ENCODE data around the gene SCMH1. TPM values are rescaled to one million over a fixed set of nuclear protein-coding genes. Genes with fewer than 3 reads are reported as not detected.

SCMH1 gene
- total RNA-seq, 2 experiments from 2014 or later = 47.0 to 47.7 TPM

GRCh38 chr1:41024953-41025352, 217.2 kb downstream of the SCMH1 start:
- TF ChIP-seq EZH2phosphoT487 (IDR thresholded peaks at IDR 0.05; ENCODE audit: borderline replicate concordance, low read depth, low read length) = no peak
- TF ChIP-seq, protein P1, sequence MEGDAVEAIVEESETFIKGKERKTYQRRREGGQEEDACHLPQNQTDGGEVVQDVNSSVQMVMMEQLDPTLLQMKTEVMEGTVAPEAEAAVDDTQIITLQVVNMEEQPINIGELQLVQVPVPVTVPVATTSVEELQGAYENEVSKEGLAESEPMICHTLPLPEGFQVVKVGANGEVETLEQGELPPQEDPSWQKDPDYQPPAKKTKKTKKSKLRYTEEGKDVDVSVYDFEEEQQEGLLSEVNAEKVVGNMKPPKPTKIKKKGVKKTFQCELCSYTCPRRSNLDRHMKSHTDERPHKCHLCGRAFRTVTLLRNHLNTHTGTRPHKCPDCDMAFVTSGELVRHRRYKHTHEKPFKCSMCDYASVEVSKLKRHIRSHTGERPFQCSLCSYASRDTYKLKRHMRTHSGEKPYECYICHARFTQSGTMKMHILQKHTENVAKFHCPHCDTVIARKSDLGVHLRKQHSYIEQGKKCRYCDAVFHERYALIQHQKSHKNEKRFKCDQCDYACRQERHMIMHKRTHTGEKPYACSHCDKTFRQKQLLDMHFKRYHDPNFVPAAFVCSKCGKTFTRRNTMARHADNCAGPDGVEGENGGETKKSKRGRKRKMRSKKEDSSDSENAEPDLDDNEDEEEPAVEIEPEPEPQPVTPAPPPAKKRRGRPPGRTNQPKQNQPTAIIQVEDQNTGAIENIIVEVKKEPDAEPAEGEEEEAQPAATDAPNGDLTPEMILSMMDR (conservative IDR thresholded peaks at IDR 0.05; ENCODE audit: low read length) = no peak
- CTCF ChIA-PET (ENCODE audit: unreplicated experiment) = no interaction called here
- no peaks in the 10 kb centered on the region for H3K9me2 ChIP-seq (ENCODE audit: insufficient read depth, low read length)
- peaks cover 8% of the 10 kb centered on the region for H3K4me1 ChIP-seq (ENCODE audit: insufficient read depth, low read length, poor library complexity, severe bottlenecking)
- intact Hi-C loops (cut with micrococcal nuclease; ENCODE audit: unreplicated experiment) = loop anchor here (10.0 kb wide), 1 partner anchor 220 kb away; the partner anchor contains the start of gene SCMH1
- no peak for DNase-seq (ENCODE audit: low spot score)
- no peak overlapping the region for H3K4me2 ChIP-seq (ENCODE audit: low read length)
- POLR2A ChIA-PET = interaction anchor here (0.7 kb wide), 1 partner anchor 294 kb away, joined by 6 read pairs; no protein-coding TSS in a partner anchor
- H3K36me3 ChIP-seq (ENCODE audit: insufficient read depth, low read length) = peaks cover 34% of the 10 kb centered on the region
- H3K27ac ChIP-seq (ENCODE audit: low read depth, low read length, poor library complexity, severe bottlenecking) = no peak overlapping the region
- no peaks in the 10 kb centered on the region for H3K79me2 ChIP-seq (ENCODE audit: insufficient read depth, low read depth, low read length)
- H3K4me3 ChIP-seq (ENCODE audit: low read depth, low read length, poor library complexity, severe bottlenecking) = no peak overlapping the region
- H2AFZ ChIP-seq (ENCODE audit: low read length) = no peak overlapping the region
- no peaks in the 10 kb centered on the region for H4K20me1 ChIP-seq (ENCODE audit: insufficient read depth, low read length)
- TSS peak; percentile 25 for BruUV-seq (replicated peaks)
- H3K9me3 ChIP-seq (ENCODE audit: low read length) = no peaks in the 10 kb centered on the region

DNA sequence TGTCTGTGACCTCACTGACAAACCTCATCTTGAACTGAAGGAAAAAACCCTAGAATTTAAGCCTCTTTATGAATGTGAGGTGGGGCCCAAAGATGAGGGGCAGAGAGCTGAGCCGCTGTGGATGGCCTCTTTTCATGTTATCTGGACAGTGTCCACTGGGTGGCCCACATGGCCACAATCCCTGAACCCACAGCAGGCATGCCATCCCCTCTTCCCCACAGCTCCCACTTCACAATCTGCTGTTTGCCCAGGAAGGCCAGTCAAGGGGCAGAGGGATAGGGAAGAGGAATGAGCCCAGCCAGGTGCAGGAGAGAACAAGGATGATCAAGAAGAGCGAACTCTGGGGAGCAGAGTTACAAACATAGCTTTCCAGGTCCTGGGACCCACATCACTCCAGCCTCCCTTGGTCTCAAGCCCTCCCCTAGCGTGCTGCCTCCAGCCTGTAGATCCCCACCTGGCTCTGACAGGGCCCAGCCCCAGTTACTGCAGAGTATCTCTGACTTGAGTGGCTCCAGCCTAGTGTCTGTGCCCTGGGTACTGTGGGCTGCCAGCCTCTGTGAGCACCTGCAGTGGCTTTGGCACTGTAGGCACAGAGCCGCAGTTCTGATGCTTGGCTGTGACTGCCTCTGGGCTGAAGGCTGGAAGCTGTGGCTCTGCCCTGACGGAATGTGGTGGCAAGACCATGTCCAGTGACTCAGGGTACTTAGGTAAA, 218.7 kb downstream of the SCMH1 start:
- H3K4me1 ChIP-seq (ENCODE audit: insufficient read depth, low read length, poor library complexity, severe bottlenecking) = peaks cover 8% of the 10 kb centered on the region
- no peak overlapping the region for H3K27ac ChIP-seq (ENCODE audit: low read depth, low read length, poor library complexity, severe bottlenecking)
- no peak overlapping the region for H2AFZ ChIP-seq (ENCODE audit: low read length)
- CTCF ChIA-PET (ENCODE audit: unreplicated experiment) = no interaction called here
- H3K36me3 ChIP-seq (ENCODE audit: insufficient read depth, low read length) = peaks cover 37% of the 10 kb centered on the region
- no peaks in the 10 kb centered on the region for H4K20me1 ChIP-seq (ENCODE audit: insufficient read depth, low read length)
- DNase-seq (ENCODE audit: low spot score) = no peak
- TF ChIP-seq EZH2phosphoT487 (IDR thresholded peaks at IDR 0.05; ENCODE audit: borderline replicate concordance, low read depth, low read length) = no peak
- TF ChIP-seq, protein P1 (conservative IDR thresholded peaks at IDR 0.05; ENCODE audit: low read length) = no peak
- no peaks in the 10 kb centered on the region for H3K79me2 ChIP-seq (ENCODE audit: insufficient read depth, low read depth, low read length)
- H3K9me3 ChIP-seq (ENCODE audit: low read length) = no peaks in the 10 kb centered on the region
- no peak overlapping the region for H3K4me2 ChIP-seq (ENCODE audit: low read length)
- POLR2A ChIA-PET = no interaction called here
- intact Hi-C loops (cut with micrococcal nuclease; ENCODE audit: unreplicated experiment) = loop anchor here (10.0 kb wide), 1 partner anchor 221 kb away; the partner anchor contains the start of gene SCMH1
- no peak overlapping the region for H3K4me3 ChIP-seq (ENCODE audit: low read depth, low read length, poor library complexity, severe bottlenecking)
- H3K9me2 ChIP-seq (ENCODE audit: insufficient read depth, low read length) = no peaks in the 10 kb centered on the region
- no TSS peak for BruUV-seq (replicated peaks)

DNA sequence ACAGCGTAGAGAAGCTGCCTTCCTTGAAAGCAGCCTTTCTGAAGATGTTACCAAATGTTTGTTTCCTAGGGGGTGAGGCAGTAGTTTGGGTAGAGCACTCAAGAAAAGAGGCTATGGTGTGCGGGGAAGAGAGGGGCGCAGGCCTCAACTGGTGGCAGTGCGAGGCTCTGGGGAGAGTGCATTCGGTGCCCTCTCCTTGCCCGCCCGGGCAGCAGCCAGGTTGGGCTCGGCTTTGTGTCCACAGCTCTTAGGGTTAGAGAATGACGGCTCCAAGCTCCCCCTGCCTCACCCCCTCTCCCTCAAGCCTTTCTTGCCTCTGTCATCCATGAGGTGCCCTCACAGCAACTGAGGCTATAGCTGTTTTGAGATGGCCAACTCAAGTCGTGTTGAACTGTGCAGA, 219.7 kb downstream of the SCMH1 start:
- H3K9me2 ChIP-seq (ENCODE audit: insufficient read depth, low read length) = no peaks in the 10 kb centered on the region
- BruUV-seq (replicated peaks) = no TSS peak
- H3K9me3 ChIP-seq (ENCODE audit: low read length) = no peaks in the 10 kb centered on the region
- H3K4me1 ChIP-seq (ENCODE audit: insufficient read depth, low read length, poor library complexity, severe bottlenecking) = peaks cover 8% of the 10 kb centered on the region
- H4K20me1 ChIP-seq (ENCODE audit: insufficient read depth, low read length) = no peaks in the 10 kb centered on the region
- intact Hi-C loops (cut with micrococcal nuclease; ENCODE audit: unreplicated experiment) = loop anchor here (10.0 kb wide), 1 partner anchor 222 kb away; the partner anchor contains the start of gene SCMH1
- H3K4me3 ChIP-seq (ENCODE audit: low read depth, low read length, poor library complexity, severe bottlenecking) = no peak overlapping the region
- ChIA-PET CTCF (ENCODE audit: unreplicated experiment) (no interaction called here), POLR2A (no interaction called here)
- no peak for DNase-seq (ENCODE audit: low spot score)
- TF ChIP-seq, protein P1 (conservative IDR thresholded peaks at IDR 0.05; ENCODE audit: low read length) = no peak
- TF ChIP-seq EZH2phosphoT487 (IDR thresholded peaks at IDR 0.05; ENCODE audit: borderline replicate concordance, low read depth, low read length) = no peak
- no peaks in the 10 kb centered on the region for H3K79me2 ChIP-seq (ENCODE audit: insufficient read depth, low read depth, low read length)
- H2AFZ ChIP-seq (ENCODE audit: low read length) = no peak overlapping the region
- H3K27ac ChIP-seq (ENCODE audit: low read depth, low read length, poor library complexity, severe bottlenecking) = no peak overlapping the region
- no peak overlapping the region for H3K4me2 ChIP-seq (ENCODE audit: low read length)
- peaks cover 37% of the 10 kb centered on the region for H3K36me3 ChIP-seq (ENCODE audit: insufficient read depth, low read length)

All from OCI-LY7 (cell line).